Measurements from ENCODE around the gene TIMM8A. TPM values are rescaled to one million over a fixed set of nuclear protein-coding genes. Genes with fewer than 3 reads are reported as not detected.

The TIMM8A gene
- total and polyA plus RNA-seq, 2 experiments from 2014 or later, result 23.5 to 41.7 TPM

GRCh38 chrX:101393530-101394305 lies 45.2 kb upstream of the TIMM8A start:
- ATAC-seq, result no peak
- Mint-ChIP-seq H3K27ac (peak overlapping the region; percentile 65), H3K27me3 (ENCODE audit: insufficient read depth, low read depth, poor library complexity) (peaks cover 16% of the 10 kb centered on the region), H3K9me3 (no peaks in the 10 kb centered on the region), H3K4me1 (no peaks in the 10 kb centered on the region; the same call in 2 of the 3 replicates), H3K36me3 (ENCODE audit: low read depth) (peaks cover 50% of the 10 kb centered on the region), H3K4me3 (peak overlapping the region; percentile 98; the same call in 2 of the 3 replicates)
- H3F3A ChIP-seq (replicated peaks; ENCODE audit: low read depth), result peaks cover 31% of the 10 kb centered on the region
- no peaks in the 10 kb centered on the region for H3K9me2 ChIP-seq (ENCODE audit: insufficient read depth)
- peak overlapping the region; percentile 97 for H3K27ac ChIP-seq (ENCODE audit: low read depth)
- peaks cover 26% of the 10 kb centered on the region for H3K79me2 ChIP-seq (replicated peaks; ENCODE audit: insufficient read depth)
- peaks cover 33% of the 10 kb centered on the region for H3K36me3 ChIP-seq (ENCODE audit: insufficient read depth)
- H2AFZ ChIP-seq, result no peak overlapping the region
- no peaks in the 10 kb centered on the region for H3K27me3 ChIP-seq (ENCODE audit: insufficient read depth)
- TF ChIP-seq CREB1 (CRISPR knock-in tag; IDR thresholded peaks at IDR 0.05; ENCODE audit: low read depth), result no peak
- no peak for TF ChIP-seq EZH2phosphoT487 (IDR thresholded peaks at IDR 0.05; ENCODE audit: unreplicated experiment)
- TF ChIP-seq REST (IDR thresholded peaks at IDR 0.05; ENCODE audit: unreplicated experiment), result no peak
- no peak for TF ChIP-seq NANOG (IDR thresholded peaks at IDR 0.05; ENCODE audit: borderline replicate concordance)
- TF ChIP-seq ETS1 (IDR thresholded peaks at IDR 0.05), result no peak
- TF ChIP-seq EZH2 (IDR thresholded peaks at IDR 0.05; ENCODE audit: low read depth, unreplicated experiment), result no peak
- no peak for TF ChIP-seq ZNF331 (CRISPR knock-in tag; IDR thresholded peaks at IDR 0.05; ENCODE audit: low read depth)
- TF ChIP-seq JUNB (IDR thresholded peaks at IDR 0.05; ENCODE audit: unreplicated experiment), result no peak
- no peak for TF ChIP-seq ZNF114 (CRISPR knock-in tag; IDR thresholded peaks at IDR 0.05)
- no peak for TF ChIP-seq STAT1 (IDR thresholded peaks at IDR 0.05; ENCODE audit: unreplicated experiment)
- no peak for TF ChIP-seq POLR2AphosphoS5 (IDR thresholded peaks at IDR 0.05; ENCODE audit: low read depth)
- no peak for TF ChIP-seq CTCF (conservative IDR thresholded peaks at IDR 0.05; ENCODE audit: low read depth in 2 of 2)
- no peak for TF ChIP-seq ZNF462 (CRISPR knock-in tag; IDR thresholded peaks at IDR 0.05)
- no peak for DNase-seq (ENCODE audit: low spot score)
- H3K4me2 ChIP-seq, result no peak overlapping the region
- no peak overlapping the region for H3K4me3 ChIP-seq
- no peaks in the 10 kb centered on the region; the same call in 1 of the 2 replicates for H3K4me1 ChIP-seq (ENCODE audit: insufficient read depth)
- no peaks in the 10 kb centered on the region; the same call in 1 of the 2 replicates for H4K20me1 ChIP-seq (replicated peaks; ENCODE audit: insufficient read depth)

Measured in GM23338 (cell line).